Stimulated activated CD4-positive, alpha-beta T cell treated with anti-CD3 and anti-CD28 coated beads, Interleukin-1b, Interleukin-23, amount 100 ng/mL, for 1 hour (primary cell): ENCODE data around the gene RNF10.
"Not testable (repeated sequence)": the region's sequence is repeated elsewhere in the genome, so short reads cannot be mapped to it uniquely, and the experiment has no call there.

Experiments used
- DNase-seq, 2 donors: peaks; one replicate each; pipeline ENCODE4 v3.0.0-alpha.2; 2020; ENCODE audit warnings: low read depth in 2 of 2

The RNF10 gene

DNA sequence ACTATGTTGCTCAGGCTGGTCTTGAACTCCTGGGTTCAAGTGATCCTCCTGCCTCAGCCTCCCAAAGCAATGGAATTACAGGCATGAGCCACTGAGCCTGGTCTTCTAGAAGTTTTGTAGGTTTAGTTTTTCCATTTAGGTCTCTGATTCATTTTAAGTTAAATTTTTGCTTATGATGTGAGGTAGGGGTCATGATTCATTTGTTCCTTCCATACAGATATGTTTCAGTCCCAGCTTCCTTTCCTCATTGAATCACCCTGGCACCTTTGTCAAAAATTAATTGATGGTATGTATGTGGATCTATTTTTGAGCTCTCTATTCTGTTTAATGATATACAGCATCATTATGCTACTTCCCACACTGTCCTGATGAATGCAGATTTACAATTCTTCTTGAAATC is 80.7 kb downstream of the RNF10 start:
- DNase-seq, result no peak

DNA sequence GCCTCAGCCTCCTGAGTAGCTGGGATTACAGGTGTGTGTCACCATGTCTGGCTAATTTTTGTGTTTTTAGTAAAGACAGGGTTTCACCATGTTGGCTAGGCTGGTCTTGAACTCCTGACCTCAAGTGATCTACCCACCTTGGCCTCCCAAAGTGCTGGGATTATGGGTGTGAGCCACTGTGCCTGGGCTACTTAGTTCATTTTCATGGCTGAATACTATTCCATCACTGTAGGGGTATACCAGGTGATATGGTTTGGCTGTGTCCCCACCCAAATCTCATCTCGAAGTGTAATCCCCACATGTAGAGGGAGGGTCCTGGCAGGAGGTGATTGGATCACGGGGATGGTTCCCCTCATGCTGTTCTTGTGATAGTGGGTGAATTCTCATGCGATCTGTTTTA is 83.0 kb downstream of the RNF10 start:
- not testable (repeated sequence) for DNase-seq

DNA sequence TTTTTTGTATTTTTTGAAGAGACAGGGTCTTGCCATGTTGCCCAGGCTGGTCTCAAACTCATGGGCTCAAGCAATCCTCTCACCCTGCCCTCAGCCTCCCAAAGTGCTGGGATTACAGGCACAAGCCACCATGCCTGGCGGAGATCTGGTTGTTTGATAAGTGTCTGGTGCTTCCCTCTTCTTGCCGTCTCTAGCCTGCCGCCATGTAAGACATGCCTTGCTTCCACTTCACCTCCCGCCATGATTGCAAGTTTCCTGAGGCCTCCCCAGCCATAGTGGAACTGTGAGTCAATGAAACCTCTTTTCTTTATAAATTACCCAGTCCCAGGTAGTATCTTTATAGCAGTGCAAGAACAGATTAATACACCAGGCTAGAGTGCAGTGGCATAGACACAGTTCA is 83.6 kb downstream of the RNF10 start:
- not testable (repeated sequence) for DNase-seq

DNA sequence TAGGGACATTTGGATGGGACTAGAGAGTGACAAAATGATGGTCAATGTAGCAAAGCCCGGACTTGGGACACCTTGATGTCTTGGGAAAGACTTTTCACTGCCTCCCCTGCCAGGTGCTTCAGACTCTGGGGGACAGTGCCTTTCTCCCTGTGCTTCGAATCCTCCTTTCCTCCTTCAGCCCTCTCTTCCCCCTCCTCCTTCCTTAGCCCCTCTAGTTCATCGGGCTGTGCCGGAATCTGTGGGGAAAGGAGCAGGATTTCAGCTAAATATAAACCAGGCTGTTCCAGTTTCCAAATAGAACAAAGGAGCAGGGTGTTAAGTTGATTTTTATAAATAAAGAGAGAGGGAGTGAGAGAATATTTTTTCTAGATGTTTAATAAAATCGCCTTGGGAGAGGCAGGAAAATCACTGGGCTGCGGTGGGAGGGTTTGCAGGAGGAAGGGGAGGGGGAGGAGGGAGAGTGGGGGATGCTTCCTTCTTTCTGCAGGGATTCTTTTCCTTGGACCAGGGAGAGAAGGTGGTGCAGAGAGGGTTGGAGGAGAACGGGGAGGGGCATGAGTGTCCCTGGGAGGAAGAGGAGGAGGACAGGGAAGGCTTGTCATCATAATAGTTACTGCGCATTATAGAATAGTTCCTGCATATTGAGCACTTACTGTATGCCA is 84.9 kb downstream of the RNF10 start:
- no peak for DNase-seq

DNA sequence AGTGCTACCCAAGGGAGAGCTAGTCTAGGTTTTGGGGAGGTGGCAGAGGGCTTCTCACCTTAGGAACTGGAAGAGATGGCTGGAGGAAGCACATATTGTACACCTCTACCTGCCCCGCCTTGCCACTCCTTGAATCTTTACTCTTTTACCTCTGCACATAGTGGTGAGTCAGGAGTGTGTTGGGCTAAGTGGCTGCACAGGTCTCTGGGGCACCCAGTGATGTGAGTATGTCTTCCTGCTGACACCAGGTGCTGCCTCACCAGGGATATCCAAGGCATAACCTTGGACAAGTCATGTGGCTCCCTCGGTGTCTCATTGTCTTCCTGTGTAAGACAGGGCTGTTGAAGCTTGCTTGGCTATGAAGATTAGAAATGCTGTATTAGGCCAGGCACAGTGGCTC is 86.5 kb downstream of the RNF10 start:
- DNase-seq, result no peak

DNA sequence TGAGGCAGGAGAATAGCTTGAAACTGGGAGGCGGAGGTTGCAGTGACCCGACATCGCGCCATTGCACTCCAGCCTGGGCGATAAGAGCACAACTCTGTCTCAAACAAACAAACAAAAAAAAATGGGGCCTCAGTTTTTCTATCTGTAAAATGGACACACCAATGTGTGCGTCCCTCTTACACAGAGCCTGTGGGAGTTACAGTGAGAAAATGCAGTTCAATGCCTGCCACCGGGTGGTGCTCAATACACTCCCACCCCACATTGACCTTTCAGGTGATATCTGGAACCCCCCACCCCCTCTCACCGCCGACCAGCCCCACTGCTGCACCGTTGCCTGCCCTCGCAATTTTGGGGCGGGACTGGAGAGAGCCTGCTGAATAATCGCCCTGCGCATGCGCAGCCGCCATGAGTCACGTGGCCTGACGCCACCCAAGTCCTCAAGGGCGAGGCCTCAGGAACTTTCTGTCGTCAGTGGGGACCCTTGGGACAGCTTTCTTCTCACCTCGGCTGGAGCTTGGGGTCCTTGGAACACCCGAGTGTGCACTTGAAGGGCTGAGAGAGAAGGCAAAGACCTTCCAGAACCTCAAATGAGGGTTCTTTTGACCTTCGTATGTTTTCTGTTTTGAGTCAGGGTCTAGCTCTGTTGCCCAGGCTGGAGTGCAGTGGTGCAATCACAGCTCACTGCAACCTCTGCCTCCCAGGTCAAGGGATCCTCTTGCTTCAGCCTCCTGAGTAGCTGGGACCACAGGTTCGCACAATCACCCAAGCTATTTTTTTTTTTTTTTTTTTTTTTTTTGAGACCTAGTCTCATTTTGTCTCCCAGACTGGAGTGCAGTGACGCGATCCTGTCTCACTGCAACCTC is 91.6 kb downstream of the RNF10 start:
- DNase-seq, result no peak
